HFFc6 (cell line): ENCODE results near the gene CMC1. TPM values are rescaled to one million over a fixed set of nuclear protein-coding genes. Genes with fewer than 3 reads are reported as not detected.

Experiments used
- DNase-seq: peaks from one replicate; pipeline ENCODE4 v3.0.0-alpha.2; 2018
- H3K27ac Mint-ChIP-seq: 2 replicates; pipeline ENCODE4 v1.8.0; 2020; ENCODE audit warnings: mild to moderate bottlenecking, mixed read lengths
- H3K27me3 Mint-ChIP-seq: 2 replicates; pipeline ENCODE4 v1.8.0; 2021; ENCODE audit warnings: mild to moderate bottlenecking, moderate library complexity, mixed read lengths; ENCODE audit not compliant: insufficient read depth
- H3K36me3 Mint-ChIP-seq: 2 replicates; pipeline ENCODE4 v1.8.0; 2021; ENCODE audit warnings: low read depth, mixed read lengths
- H3K4me1 Mint-ChIP-seq: 2 replicates; pipeline ENCODE4 v1.8.0; 2020; ENCODE audit warnings: low read depth, mixed read lengths
- H3K4me3 Mint-ChIP-seq: 2 replicates; pipeline ENCODE4 v1.8.0; 2020; ENCODE audit warnings: mild to moderate bottlenecking, moderate library complexity, mixed read lengths
- H3K9me3 Mint-ChIP-seq: 2 replicates; pipeline ENCODE4 v1.8.0; 2020; ENCODE audit warnings: mild to moderate bottlenecking, mixed read lengths
- total RNA-seq, 6 experiments: library from RNA; stranded (reverse); fragmentation: NEBNext Ultra II Directional; extraction: Animal tissue kit (Norgen Biotek cat#: 25700); gene quantifications; 2 replicates in 1 of 6; 3 replicates in 5 of 6; pipeline ENCODE4 v1.2.3, GENCODE V29; 2021
- TF ChIP-seq, protein P1 (sequence below): fragments of 200-600 bp; sonication (generic); IDR thresholded peaks from 2 replicates; pipeline ENCODE4 v1.5.0; 2021; ENCODE audit warnings: antibody characterized with exemption, mild to moderate bottlenecking

CMC1 gene
- total RNA-seq, 6 experiments from 2014 or later = 14.9 to 23.0 (median 18.8) TPM

DNA sequence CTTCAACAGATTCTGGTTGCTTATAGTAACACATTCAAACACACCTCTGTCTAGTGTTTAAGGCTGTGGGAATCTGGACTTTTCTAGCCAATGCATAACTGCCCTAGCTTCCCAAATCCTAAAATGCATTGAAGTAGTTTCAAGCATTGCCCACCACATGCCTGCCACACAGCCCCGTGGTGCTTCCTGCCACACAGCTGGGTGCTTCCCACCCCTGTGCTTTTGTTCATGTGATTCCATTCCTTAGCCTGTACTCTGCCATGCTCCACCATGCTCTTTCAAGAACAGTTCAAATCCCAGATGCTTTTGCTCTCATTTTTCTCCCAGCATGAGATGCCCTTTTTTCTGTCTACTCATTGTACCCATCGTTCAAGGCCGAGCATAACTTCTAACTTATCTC, 2.3 kb upstream of the CMC1 start:
- Mint-ChIP-seq H3K27ac (no peak overlapping the region), H3K36me3 (peaks cover 11% of the 10 kb centered on the region), H3K27me3 (no peaks in the 10 kb centered on the region), H3K9me3 (no peaks in the 10 kb centered on the region), H3K4me1 (peaks cover 31% of the 10 kb centered on the region), H3K4me3 (no peak overlapping the region)
- no peak for DNase-seq
- TF ChIP-seq, protein P1, sequence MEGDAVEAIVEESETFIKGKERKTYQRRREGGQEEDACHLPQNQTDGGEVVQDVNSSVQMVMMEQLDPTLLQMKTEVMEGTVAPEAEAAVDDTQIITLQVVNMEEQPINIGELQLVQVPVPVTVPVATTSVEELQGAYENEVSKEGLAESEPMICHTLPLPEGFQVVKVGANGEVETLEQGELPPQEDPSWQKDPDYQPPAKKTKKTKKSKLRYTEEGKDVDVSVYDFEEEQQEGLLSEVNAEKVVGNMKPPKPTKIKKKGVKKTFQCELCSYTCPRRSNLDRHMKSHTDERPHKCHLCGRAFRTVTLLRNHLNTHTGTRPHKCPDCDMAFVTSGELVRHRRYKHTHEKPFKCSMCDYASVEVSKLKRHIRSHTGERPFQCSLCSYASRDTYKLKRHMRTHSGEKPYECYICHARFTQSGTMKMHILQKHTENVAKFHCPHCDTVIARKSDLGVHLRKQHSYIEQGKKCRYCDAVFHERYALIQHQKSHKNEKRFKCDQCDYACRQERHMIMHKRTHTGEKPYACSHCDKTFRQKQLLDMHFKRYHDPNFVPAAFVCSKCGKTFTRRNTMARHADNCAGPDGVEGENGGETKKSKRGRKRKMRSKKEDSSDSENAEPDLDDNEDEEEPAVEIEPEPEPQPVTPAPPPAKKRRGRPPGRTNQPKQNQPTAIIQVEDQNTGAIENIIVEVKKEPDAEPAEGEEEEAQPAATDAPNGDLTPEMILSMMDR = no peak

DNA sequence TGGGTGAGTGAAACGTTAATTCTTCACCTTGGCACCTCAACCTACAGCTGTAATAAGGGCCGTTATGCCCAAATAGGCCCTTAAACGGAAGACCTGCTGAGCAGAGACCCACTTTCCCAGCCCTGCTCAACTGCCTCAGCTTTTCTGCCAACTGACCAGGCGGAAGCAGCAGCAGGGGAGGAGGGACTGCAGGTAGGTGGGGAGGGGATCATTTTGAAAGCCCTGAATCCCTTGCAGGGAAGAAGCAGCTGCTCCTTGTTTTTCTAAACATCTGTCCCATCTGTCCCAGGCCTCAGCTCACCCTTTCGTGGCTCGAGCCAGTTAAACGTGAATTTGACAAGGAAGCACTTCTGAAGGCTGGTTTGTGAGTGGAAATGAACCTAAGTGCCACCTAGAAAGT, 978 bp upstream of the CMC1 start:
- no peak for DNase-seq
- Mint-ChIP-seq H3K27me3 (no peaks in the 10 kb centered on the region; the same call in 1 of the 2 replicates), H3K9me3 (no peaks in the 10 kb centered on the region), H3K36me3 (peaks cover 11% of the 10 kb centered on the region), H3K4me1 (peaks cover 36% of the 10 kb centered on the region), H3K27ac (no peak overlapping the region), H3K4me3 (peak overlapping the region; percentile 92)
- TF ChIP-seq, protein P1 = no peak

DNA sequence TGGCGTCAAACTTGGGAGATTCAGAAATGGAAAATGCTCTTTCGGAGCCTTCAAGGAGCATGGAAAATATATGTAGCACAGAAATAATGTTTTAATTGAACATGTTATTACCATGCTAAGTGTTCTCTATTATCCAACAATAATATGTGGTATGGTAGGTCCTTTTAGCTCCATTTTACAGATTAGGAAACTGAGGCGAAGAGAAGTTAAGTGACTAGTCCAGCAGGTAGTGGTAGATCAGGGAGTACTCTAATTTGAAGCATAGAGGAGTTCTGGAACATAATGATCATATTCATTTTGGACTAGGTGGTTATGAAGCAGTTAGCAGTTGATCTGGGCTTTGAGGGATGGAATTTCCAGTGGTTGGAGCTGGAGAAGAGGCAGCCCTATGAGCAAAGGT, 1.1 kb downstream of the CMC1 start:
- Mint-ChIP-seq H3K36me3 (peaks cover 11% of the 10 kb centered on the region), H3K4me3 (peak overlapping the region; percentile 92), H3K9me3 (no peaks in the 10 kb centered on the region), H3K27ac (peak overlapping the region; percentile 77; the same call in 1 of the 2 replicates), H3K27me3 (no peaks in the 10 kb centered on the region; the same call in 1 of the 2 replicates), H3K4me1 (peaks cover 36% of the 10 kb centered on the region)
- no peak for DNase-seq
- TF ChIP-seq, protein P1 = no peak

DNA sequence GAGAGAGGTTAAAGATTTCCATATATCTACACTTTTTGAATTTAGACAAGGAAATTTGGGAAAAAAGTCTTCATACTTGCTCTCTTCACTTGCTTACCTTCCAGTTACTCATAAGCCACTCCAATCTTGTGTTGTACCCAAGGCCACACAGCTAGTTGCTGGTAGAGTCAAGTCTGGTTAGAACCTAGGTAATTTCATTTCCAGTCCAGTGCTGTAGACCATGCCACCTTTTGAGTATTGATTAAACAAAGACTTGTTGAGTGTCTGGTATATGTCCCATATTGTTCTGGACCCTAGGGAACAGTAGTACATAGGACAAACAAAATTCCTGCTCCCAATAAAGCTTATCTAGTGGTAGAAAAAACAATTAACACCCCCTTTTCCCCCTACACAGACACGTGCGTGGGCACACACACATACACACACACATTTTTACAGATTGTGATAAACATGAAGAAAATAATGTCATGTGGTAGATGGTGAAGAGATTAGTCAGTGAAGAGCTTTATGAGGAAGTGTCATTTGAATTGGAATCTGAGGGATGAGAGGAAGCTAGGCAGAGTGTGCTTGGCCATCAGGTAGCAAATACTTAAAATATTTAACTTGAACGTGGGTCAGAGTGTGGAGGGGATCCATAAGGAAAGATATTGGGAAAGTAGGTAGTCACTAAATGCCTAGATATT, 2.1 kb downstream of the CMC1 start:
- TF ChIP-seq, protein P1 = no peak
- H3K4me3 Mint-ChIP-seq = no peak overlapping the region
- H3K36me3 Mint-ChIP-seq = peaks cover 11% of the 10 kb centered on the region
- H3K4me1 Mint-ChIP-seq = peaks cover 43% of the 10 kb centered on the region
- no peaks in the 10 kb centered on the region; the same call in 1 of the 2 replicates for H3K27me3 Mint-ChIP-seq
- no peak overlapping the region; the same call in 1 of the 2 replicates for H3K27ac Mint-ChIP-seq
- no peaks in the 10 kb centered on the region for H3K9me3 Mint-ChIP-seq
- DNase-seq = no peak

DNA sequence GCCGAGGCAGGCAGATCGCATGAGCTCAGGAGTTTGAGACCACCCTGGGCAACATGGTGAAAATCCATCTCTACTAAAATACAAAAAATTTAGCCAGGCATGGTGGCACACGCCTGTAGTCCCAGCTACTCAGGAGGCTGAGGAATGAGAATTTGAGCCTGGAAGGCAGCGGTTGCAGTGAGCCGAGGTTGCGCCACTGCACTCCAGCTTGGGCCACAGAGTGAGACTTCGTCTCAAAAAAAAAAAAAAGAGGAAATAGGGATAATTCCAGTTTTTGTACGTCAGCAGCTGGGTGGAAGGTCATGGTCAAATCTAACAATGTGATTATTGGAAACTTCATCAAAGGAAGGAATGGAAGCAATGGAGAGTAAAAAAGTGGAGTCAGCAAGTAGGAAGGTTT, 3.1 kb downstream of the CMC1 start:
- TF ChIP-seq, protein P1 = no peak
- DNase-seq = no peak
- Mint-ChIP-seq H3K9me3 (no peaks in the 10 kb centered on the region), H3K4me1 (peaks cover 50% of the 10 kb centered on the region), H3K36me3 (peaks cover 11% of the 10 kb centered on the region), H3K27me3 (no peaks in the 10 kb centered on the region; the same call in 1 of the 2 replicates), H3K4me3 (no peak overlapping the region), H3K27ac (no peak overlapping the region)
